ENCODE results near the gene CASP2. TPM values are rescaled to one million over a fixed set of nuclear protein-coding genes. Genes with fewer than 3 reads are reported as not detected.
A peak's percentile ranks its signal among the peaks of the same experiment; 100 is the strongest.

The CASP2 gene
- total and polyA plus RNA-seq, 2 of the 13 experiments (the other 11 are each of a cell fraction or from before 2014, with no cell fraction given) = 10.2 to 13.7 TPM

- peak in 1 of 2 experiments; percentile 22; a peak in 1 of 4 replicates for TF ChIP-seq EP300 (IDR thresholded peaks at IDR 0.05; ENCODE audit: low read depth in 2 of 2, low read length in 2 of 2)
- TF ChIP-seq EP300 (CRISPR knock-in tag; IDR thresholded peaks at IDR 0.05; ENCODE audit: borderline replicate concordance) = peak; percentile 47; the same call in 1 of the 2 replicates
- TF ChIP-seq PATZ1 (CRISPR knock-in tag; IDR thresholded peaks at IDR 0.05) = peak; percentile 87
- no peak; the same call in 1 of the 2 replicates for TF ChIP-seq ZNF460 (CRISPR knock-in tag; IDR thresholded peaks at IDR 0.05; ENCODE audit: borderline replicate concordance)
- peak; percentile 73; the same call in 1 of the 2 replicates for TF ChIP-seq ZNF446 (CRISPR knock-in tag; IDR thresholded peaks at IDR 0.05)
- peak; percentile 88 for TF ChIP-seq PHF20 (CRISPR knock-in tag; IDR thresholded peaks at IDR 0.05)
- TF ChIP-seq DR1 (CRISPR knock-in tag; IDR thresholded peaks at IDR 0.05) = peak; percentile 60
- TF ChIP-seq ZBTB39 (CRISPR knock-in tag; IDR thresholded peaks at IDR 0.05) = no peak
- peak; percentile 67; the same call in 1 of the 2 replicates for TF ChIP-seq ETV6 (CRISPR knock-in tag; conservative IDR thresholded peaks at IDR 0.05)
- peak; percentile 40; the same call in 1 of the 2 replicates for TF ChIP-seq TGIF2 (CRISPR knock-in tag; IDR thresholded peaks at IDR 0.05)
- TF ChIP-seq TAF1 (CRISPR knock-in tag; IDR thresholded peaks at IDR 0.05) = peak; percentile 95
- no peak; the same call in 1 of the 2 replicates for TF ChIP-seq ZBTB43 (CRISPR knock-in tag; conservative IDR thresholded peaks at IDR 0.05)
- no peak for TF ChIP-seq ZNF260 (CRISPR knock-in tag; IDR thresholded peaks at IDR 0.05; ENCODE audit: borderline replicate concordance, low read depth)
- TF ChIP-seq KDM2A (CRISPR knock-in tag; IDR thresholded peaks at IDR 0.05; ENCODE audit: borderline replicate concordance, low read depth) = peak; percentile 85
- no peak; the same call in 1 of the 2 replicates for TF ChIP-seq PPARG (CRISPR knock-in tag; conservative IDR thresholded peaks at IDR 0.05)
- peak; percentile 74; the same call in 1 of the 2 replicates for TF ChIP-seq ZNF441 (CRISPR knock-in tag; IDR thresholded peaks at IDR 0.05; ENCODE audit: borderline replicate concordance)
- no peak for TF ChIP-seq IRF2 (CRISPR knock-in tag; IDR thresholded peaks at IDR 0.05)
- TF ChIP-seq ARID5B (CRISPR knock-in tag; IDR thresholded peaks at IDR 0.05) = peak; percentile 41; the same call in 1 of the 2 replicates
Measured at GRCh38 chr7:143263266-143264195, 24.6 kb upstream of the CASP2 start, which contains the start of gene GSTK1 (continued).
